NCI-H510A (cell line): ENCODE results near the gene BHLHA15.
A peak's percentile ranks its signal among the peaks of the same experiment; 100 is the strongest.

Experiments used
- DNase-seq: peaks from one replicate; lab custom pipeline; 2025; lab: John Stamatoyannopoulos, UW

The BHLHA15 gene

GRCh38 chr7:98211221-98211675 lies at the start of gene BHLHA15:
BHLHA15 (plus strand) TSS chr7:98211439; CDS start chr7:98212310, 871 bp downstream.
- DNase-seq, result peak; percentile 45

- no peak for DNase-seq
These were observed 48.5 kb upstream of the BHLHA15 start for GRCh38 chr7:98162758-98163157.

- DNase-seq, result no peak
These were observed 48.0 kb upstream of the BHLHA15 start for GRCh38 chr7:98163269-98163668.

GRCh38 chr7:98163704-98164494 lies 47.3 kb upstream of the BHLHA15 start:
- DNase-seq, result no peak

GRCh38 chr7:98165827-98166667 lies 45.2 kb upstream of the BHLHA15 start:
- DNase-seq, result no peak

- DNase-seq, result no peak
These were observed 44.6 kb upstream of the BHLHA15 start for GRCh38 chr7:98166668-98166970.

GRCh38 chr7:98167653-98168052 lies 43.6 kb upstream of the BHLHA15 start:
- no peak for DNase-seq

- peak; percentile 30 for DNase-seq
These were observed 42.9 kb upstream of the BHLHA15 start for GRCh38 chr7:98168181-98168903.

GRCh38 chr7:98168904-98169621 lies 42.2 kb upstream of the BHLHA15 start:
- no peak for DNase-seq

- no peak for DNase-seq
These were observed 40.3 kb upstream of the BHLHA15 start for GRCh38 chr7:98170966-98171365.

GRCh38 chr7:98171449-98171848 lies 39.8 kb upstream of the BHLHA15 start:
- no peak for DNase-seq

- DNase-seq, result no peak
These were observed 36.6 kb upstream of the BHLHA15 start for GRCh38 chr7:98174334-98175259.

GRCh38 chr7:98175260-98175940 lies 35.8 kb upstream of the BHLHA15 start:
- no peak for DNase-seq

GRCh38 chr7:98177553-98177952 lies 33.7 kb upstream of the BHLHA15 start:
- DNase-seq, result no peak

- peak; percentile 62 for DNase-seq
These were observed 32.9 kb upstream of the BHLHA15 start for GRCh38 chr7:98178321-98178720.

GRCh38 chr7:98178762-98179490 lies 32.3 kb upstream of the BHLHA15 start:
- no peak for DNase-seq

- no peak for DNase-seq
These were observed 30.5 kb upstream of the BHLHA15 start for GRCh38 chr7:98180751-98181150.

- DNase-seq, result no peak
These were observed 26.1 kb upstream of the BHLHA15 start for GRCh38 chr7:98185101-98185500.

- no peak for DNase-seq
These were observed 24.6 kb upstream of the BHLHA15 start for GRCh38 chr7:98186452-98187137.
